Activated CD4-positive, alpha-beta T cell treated with anti-CD3 and anti-CD28 coated beads for 48 hours (primary cell): ENCODE measurements around the gene NRDE2.
"Not testable (repeated sequence)": the region's sequence is repeated elsewhere in the genome, so short reads cannot be mapped to it uniquely, and the experiment has no call there.

Experiments
- DNase-seq: peaks from one replicate; pipeline ENCODE4 v3.0.0-alpha.2; 2020

The NRDE2 gene

GRCh38 chr14:90341232-90341631 lies 9.5 kb upstream of the NRDE2 start:
- DNase-seq: not testable (repeated sequence)

- DNase-seq: no peak
These were observed 5.2 kb upstream of the NRDE2 start for GRCh38 chr14:90336985-90337384.

- no peak for DNase-seq
These were observed 4.7 kb upstream of the NRDE2 start for GRCh38 chr14:90336401-90336800.

DNA sequence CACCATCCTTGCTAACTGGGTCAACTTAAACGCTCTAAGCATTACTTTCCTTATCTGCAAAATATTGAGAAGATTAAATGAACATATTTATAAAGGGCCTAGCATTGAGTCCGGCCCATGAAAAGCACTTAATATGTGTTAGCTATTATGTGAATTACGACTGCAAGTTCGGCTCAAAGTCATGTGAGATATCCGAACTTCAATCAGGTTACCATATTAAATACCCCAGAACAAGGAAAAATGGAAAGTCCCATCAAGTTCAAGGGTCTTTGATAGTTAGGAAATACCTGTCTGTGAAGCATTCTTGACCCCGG lies 487 bp upstream of the NRDE2 start:
- DNase-seq: no peak

- DNase-seq: no peak
These were observed 1.2 kb downstream of the NRDE2 start for GRCh38 chr14:90330203-90331196.

- no peak for DNase-seq
These were observed 9.8 kb downstream of the NRDE2 start for GRCh38 chr14:90321891-90322290.

DNA sequence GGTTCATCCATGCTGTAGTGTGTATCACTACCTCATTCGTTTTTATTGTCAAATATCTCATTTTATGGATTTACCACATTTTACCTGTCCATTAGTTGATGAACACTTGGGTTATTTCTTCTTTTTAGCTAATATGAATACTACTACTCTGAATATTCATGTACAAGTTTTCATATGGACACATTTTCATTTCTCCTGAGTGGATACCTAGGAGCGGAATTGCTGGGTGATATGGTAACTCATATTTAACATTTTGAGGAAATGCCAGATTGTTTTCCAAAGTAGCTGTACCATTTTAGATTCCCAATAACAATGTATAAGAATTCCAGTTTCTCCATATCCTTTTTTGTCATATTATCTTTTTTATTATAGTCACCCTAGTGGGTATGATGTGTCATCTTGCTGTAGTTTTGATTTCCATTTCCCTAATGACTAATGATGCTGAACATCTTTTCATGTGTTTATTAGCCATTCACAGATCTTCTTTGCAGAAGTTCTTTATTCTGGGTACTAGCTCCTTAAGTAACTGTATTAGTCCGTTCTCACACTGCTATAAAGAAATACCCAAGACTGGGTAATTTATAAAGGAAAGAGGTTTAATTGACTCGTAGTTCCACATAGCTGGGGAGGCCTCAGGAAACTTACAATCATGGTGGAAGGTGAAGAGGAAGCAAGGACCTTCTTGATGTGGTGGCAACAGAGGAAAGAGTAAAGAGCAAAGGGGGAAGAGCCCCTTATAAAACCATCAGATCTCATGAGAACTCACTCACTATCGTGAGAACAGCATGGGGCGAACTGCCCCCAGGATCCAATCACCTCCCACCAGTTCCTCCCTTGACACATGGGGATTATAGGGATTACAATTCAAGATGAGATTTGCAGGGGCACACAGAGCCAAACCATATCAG lies 11.9 kb downstream of the NRDE2 start:
- no peak for DNase-seq

DNA sequence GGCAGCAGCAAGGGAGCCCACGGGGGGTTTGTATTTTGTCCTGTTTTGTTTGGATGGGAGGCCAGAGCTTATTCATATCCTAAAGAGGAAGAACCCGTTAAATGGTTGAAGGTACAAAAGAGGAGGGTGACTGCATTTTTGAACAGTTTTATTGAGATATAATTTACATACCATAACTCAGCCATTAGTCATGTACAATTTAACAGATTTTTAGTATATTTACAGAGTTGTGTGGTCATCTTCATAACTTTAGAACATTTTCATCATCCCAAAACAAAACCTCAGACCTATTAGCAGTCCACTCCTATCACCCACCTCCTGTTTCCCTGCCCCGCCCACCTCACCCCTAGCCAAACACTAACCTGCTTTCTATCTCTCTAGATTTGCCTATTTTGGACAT lies 12.6 kb downstream of the NRDE2 start:
- DNase-seq: no peak

GRCh38 chr14:90318016-90318415 lies 13.7 kb downstream of the NRDE2 start:
- DNase-seq: no peak

DNA sequence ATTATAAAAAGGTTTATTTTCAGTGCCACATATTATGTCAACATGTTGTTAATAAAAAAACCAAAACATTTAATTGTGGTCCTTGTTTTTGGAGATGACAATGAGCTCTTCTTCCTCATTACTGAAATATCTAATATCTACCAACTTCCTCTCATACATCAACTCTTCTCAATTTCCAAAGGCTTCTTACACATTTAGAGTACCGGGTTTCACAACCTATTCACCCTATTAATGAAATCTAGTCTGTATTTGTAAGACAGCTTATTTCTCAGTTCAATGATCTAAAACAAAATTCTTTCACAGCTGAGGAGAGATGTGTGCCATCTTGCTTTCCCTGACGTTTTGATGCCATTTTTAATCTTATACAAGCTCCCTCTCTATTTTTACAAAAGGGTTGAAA lies 14.5 kb downstream of the NRDE2 start:
- DNase-seq: no peak

- DNase-seq: no peak
These were observed 23.2 kb downstream of the NRDE2 start for GRCh38 chr14:90308561-90308960.

DNA sequence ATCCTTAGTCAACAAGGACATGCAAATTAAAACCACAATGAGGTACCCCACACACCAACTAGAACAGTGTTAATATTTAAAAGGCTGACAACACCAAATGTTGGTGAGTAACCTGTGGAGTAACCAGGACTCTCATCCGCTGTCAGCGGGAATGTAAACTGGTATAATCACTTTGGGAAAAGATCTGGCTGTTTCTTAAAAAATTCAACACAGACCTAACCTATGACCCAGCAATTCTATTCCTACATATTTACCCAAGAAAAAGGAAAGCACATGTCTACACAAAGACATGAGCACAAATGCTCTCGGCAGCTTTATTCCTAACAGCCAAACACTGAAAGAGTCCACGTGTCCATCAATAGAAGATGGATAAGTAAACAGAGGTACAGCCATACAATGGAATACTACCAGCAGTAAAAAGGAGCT lies 26.6 kb downstream of the NRDE2 start:
- DNase-seq: no peak

GRCh38 chr14:90304502-90304901 lies 27.2 kb downstream of the NRDE2 start:
- no peak for DNase-seq

DNA sequence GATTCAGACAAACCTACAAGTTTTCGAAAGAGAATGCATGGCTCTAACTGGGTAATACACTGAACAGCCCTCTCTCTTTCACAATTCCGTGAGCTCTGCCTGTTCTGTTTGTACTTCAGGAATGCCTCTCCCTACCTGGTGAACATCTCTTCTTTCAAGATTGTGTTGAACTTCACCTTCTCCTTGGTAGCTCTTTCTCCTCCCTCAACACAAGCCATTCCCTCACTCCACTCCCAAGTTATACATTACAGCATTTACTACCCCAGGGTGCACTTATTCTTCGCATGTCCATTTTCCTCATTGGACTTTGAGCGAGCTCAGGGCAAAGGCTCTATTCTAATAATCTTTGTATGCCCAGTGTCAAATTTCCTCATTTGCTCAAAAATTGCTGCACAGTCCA lies 28.3 kb downstream of the NRDE2 start:
- no peak for DNase-seq

DNA sequence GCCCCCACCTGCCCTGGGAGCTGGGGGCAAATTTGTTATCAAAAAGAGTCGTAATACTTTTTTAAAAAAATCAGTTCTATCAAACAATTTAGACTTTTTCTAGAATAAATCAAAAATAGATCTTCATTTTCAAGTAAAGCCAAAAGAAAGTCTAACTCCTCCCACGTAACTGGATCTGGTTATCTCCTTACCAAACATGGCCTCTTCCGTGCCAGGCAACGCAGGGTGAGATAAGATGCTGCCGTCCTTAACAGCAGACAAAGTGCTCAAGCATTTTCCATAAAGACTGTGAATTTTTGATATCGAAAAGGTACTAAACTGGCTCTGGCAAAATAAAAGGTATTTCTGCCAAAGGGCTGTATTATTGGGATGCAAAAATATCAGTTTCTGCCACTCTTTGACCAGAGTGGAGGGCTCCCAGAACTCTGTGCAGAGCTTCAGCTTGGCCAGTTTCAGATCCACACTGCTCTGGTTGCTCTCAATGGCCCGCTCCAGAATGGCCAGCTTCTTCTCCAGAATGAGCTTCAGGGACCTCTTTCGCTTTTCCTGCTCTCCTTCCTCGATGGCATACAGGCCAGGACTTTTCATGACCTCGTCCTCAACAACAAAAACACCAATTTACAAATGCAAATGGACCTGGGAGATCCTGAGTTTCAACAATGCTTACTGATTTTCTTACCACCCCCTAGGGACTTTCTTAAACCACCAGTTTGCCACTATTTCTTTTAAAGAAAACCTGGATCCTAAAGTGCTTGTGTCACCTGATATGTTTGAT lies 29.0 kb downstream of the NRDE2 start:
- DNase-seq: no peak

DNA sequence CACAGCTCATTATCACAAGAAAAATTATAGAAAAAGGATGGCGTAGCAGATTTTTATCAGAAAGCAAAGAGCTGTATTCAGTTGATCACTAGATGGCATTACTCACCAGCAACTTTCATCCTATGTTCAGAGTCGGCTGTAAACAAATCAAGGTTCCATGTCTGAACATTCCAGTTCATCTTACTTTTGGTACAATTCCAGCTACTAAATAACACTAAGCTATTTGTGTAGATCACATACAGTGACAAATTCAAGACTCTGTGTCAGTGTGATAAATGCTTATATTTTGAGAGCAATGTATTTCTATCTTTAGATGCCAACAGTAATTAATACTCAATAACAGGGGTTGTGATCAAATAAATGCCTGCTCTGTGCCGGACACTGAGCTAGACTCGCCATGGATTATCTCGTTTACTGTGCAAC lies 30.1 kb downstream of the NRDE2 start:
- DNase-seq: no peak

DNA sequence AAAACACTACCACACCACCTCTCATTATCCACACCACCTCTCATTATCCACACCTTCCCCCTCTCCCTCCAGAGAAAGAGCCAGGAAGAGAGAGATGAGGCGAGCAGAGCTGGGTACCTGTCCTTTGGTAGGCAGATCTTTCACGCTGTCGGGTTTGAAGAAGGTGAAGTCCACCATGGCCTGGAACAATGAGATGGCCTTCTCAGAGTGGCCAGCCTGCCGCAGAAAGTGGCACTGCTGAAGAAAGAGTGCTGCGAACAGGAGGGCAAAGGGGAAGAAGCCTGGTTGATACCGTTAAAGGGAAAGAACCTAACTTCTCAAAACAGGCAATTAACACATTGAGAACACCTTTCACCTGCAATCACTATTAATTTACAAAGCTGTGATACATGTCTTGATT lies 30.6 kb downstream of the NRDE2 start:
- DNase-seq: no peak

GRCh38 chr14:90300611-90301047 lies 31.1 kb downstream of the NRDE2 start:
- DNase-seq: no peak

- no peak for DNase-seq
These were observed 32.3 kb downstream of the NRDE2 start for GRCh38 chr14:90299408-90299807.

- DNase-seq: no peak
These were observed 33.7 kb downstream of the NRDE2 start for GRCh38 chr14:90297876-90298629.

GRCh38 chr14:90296641-90297040 lies 35.1 kb downstream of the NRDE2 start:
- DNase-seq: no peak

DNA sequence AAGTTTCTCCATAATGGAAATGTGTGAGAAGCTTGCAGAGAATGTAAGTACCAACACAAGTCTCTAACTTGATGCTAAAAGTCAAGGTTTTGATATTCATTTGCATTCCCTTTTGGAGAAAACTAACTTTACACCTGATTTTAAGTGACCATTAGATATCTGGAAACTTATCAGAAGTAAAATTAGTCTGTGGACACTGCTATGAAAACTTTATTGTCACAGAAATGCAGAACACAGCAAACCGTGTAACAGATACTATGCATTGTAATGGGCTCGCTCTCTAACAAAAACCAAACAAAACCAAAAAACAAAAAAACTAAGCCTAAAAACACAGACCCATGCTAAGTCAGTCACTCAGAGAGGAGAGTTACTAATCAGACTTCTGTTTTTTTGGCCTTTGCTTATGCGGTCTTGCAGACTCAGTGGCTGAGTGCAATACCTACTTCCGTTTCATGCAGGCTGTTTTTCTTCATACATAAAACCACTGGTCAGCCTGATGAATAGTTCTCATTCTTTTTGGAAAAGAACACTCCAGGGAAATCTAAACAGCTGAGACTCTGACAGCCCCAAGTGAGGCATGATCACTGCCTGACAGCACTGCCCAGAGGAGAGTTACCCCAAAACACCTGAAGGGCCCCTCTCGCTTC lies 35.7 kb downstream of the NRDE2 start:
- no peak for DNase-seq
